Activated CD8-positive, alpha-beta memory T cell treated with anti-CD3 and anti-CD28 coated beads, Interleukin-2, amount 50 U/mL, for 4 hours (primary cell): ENCODE results near the gene DCAF12.

Experiments used
- DNase-seq: peaks from one replicate; pipeline ENCODE4 v3.0.0-alpha.2; 2020

Gene DCAF12

GRCh38 chr9:34124926-34125325 lies 1.6 kb downstream of the DCAF12 start:
- no peak for DNase-seq

- DNase-seq: no peak
These were observed 2.4 kb downstream of the DCAF12 start for GRCh38 chr9:34124099-34124498.

- DNase-seq: no peak
These were observed 2.8 kb downstream of the DCAF12 start for GRCh38 chr9:34123682-34124081.

GRCh38 chr9:34121996-34122395 lies 4.5 kb downstream of the DCAF12 start:
- DNase-seq: no peak

- no peak for DNase-seq
These were observed 6.8 kb downstream of the DCAF12 start for GRCh38 chr9:34119713-34120112.

- no peak for DNase-seq
These were observed 12.1 kb downstream of the DCAF12 start for GRCh38 chr9:34114436-34114835.

- no peak for DNase-seq
These were observed 20.4 kb downstream of the DCAF12 start for GRCh38 chr9:34106110-34106509.

GRCh38 chr9:34102796-34103195 lies 23.7 kb downstream of the DCAF12 start:
- no peak for DNase-seq

GRCh38 chr9:34098307-34098706 lies 28.2 kb downstream of the DCAF12 start:
- DNase-seq: no peak

- no peak for DNase-seq
These were observed 28.6 kb downstream of the DCAF12 start for GRCh38 chr9:34097865-34098264.

- DNase-seq: no peak
These were observed 29.7 kb downstream of the DCAF12 start for GRCh38 chr9:34096751-34097150.

GRCh38 chr9:34093578-34093977 lies 32.9 kb downstream of the DCAF12 start:
- DNase-seq: no peak

- no peak for DNase-seq
These were observed 37.2 kb downstream of the DCAF12 start for GRCh38 chr9:34089311-34089710.

- DNase-seq: no peak
These were observed 39.1 kb downstream of the DCAF12 start for GRCh38 chr9:34087370-34087769.

GRCh38 chr9:34086864-34087263 lies 39.6 kb downstream of the DCAF12 start:
- no peak for DNase-seq

GRCh38 chr9:34085581-34086500 lies 40.7 kb downstream of the DCAF12 start:
- no peak for DNase-seq

- DNase-seq: no peak
These were observed 41.9 kb downstream of the DCAF12 start for GRCh38 chr9:34084562-34084961.

GRCh38 chr9:34079181-34079580 lies 47.3 kb downstream of the DCAF12 start:
- DNase-seq: no peak

GRCh38 chr9:34072868-34073590 lies 53.5 kb downstream of the DCAF12 start:
- DNase-seq: no peak

- DNase-seq: no peak
These were observed 54.1 kb downstream of the DCAF12 start for GRCh38 chr9:34072410-34072809.

GRCh38 chr9:34070606-34071324 lies 55.7 kb downstream of the DCAF12 start:
- DNase-seq: no peak

GRCh38 chr9:34069831-34070230 lies 56.7 kb downstream of the DCAF12 start:
- no peak for DNase-seq

GRCh38 chr9:34065541-34065940 lies 61.0 kb downstream of the DCAF12 start:
- DNase-seq: no peak

- DNase-seq: no peak
These were observed 66.5 kb downstream of the DCAF12 start for GRCh38 chr9:34059954-34060353.
